NT2/D1 (cell line): ENCODE measurements around the gene TNFSF11.

Experiments used
- SUZ12 ChIP-seq: IDR thresholded peaks from 2 replicates; pipeline ENCODE4 v1.6.1; 2011; ENCODE audit not compliant: insufficient read length, insufficient read depth; ENCODE audit errors: extremely low read depth
- YY1 ChIP-seq: IDR thresholded peaks from 2 replicates; pipeline ENCODE4 v1.6.1; 2011; ENCODE audit not compliant: insufficient read length, insufficient read depth
- ZNF274 ChIP-seq: IDR thresholded peaks from 2 replicates; pipeline ENCODE4 v1.6.1; 2011; ENCODE audit warnings: mild to moderate bottlenecking, low read depth, low read length

DNA sequence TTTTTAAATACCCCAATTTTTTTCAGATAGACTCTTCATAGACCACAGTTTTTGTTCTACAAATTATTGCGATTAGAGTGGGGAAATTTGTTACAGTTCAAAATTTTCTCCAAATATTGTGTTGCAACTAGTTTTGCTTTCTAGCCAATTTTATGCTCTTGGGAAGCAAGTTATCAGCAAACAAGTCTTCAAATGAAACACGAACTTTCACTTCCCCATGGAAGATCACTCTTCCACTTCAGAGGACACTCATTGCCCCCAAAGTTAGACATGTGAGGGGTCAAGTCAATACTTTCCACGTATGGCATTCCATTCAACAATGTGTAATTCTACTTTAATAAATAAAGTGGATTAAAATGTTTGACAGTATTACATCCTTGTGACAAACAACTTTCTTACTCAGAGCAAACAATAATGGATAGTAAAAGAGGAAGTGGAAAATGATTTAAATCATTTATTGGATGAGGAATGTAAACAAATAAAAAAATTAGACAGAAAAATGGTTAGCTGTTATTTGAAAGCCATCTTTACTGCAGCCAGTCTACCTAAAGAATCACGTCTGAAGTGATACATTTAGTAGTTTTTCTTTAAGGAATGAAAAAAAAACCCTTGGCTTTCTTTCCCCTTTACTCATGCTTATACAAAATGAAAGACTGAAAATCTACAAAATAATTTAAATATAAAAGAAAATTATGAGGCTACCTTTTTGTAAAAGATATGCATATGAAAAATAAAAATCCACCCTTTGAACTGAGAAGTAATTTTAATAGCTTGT lies 41.2 kb upstream of the TNFSF11 start:
- TF ChIP-seq YY1 (no peak), ZNF274 (no peak), SUZ12 (no peak)
